ENCODE measurements around the gene CHTF18. TPM values are rescaled to one million over a fixed set of nuclear protein-coding genes. Genes with fewer than 3 reads are reported as not detected.

Gene CHTF18
- total RNA-seq, 2 experiments from 2014 or later, result 125 to 146 TPM

DNA sequence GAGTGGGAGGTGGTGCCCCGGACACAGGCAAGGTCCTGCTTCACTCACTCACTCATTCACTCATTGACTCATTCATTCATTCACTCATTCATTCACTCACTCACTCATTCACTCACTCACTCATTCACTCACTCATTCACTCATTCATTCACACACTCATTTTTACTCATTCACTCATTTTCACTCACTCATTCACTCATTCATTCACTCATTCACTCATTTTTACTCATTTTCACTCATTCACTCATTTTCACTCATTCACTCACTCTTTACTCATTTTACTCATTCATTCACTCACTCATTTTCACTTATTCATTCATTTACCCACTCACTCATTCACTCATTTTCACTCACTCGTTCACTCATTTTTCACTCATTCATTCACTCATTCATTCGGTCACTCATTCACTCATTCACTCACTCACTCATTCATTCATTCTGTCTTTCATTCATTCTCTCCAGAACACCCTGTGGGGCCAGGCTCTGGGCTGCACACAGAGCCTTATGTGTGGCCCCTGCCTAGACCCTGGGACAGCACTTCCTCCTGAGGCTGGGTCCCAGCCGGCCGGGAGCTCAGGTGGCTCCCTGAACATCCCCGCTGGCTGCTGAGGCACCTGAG, 9.4 kb upstream of the CHTF18 start:
- H3K4me1 ChIP-seq (ENCODE audit: insufficient read depth, low read length, poor library complexity, severe bottlenecking), result no peaks in the 10 kb centered on the region
- no peak overlapping the region for H3K4me2 ChIP-seq (ENCODE audit: low read length)
- intact Hi-C loops (cut with micrococcal nuclease; ENCODE audit: unreplicated experiment), result no loop called here
- CTCF ChIA-PET (ENCODE audit: unreplicated experiment), result no interaction called here
- no peak overlapping the region for H3K27ac ChIP-seq (ENCODE audit: low read depth, low read length, poor library complexity, severe bottlenecking)
- H3K79me2 ChIP-seq (ENCODE audit: insufficient read depth, low read depth, low read length), result no peaks in the 10 kb centered on the region
- TF ChIP-seq EZH2phosphoT487 (IDR thresholded peaks at IDR 0.05; ENCODE audit: borderline replicate concordance, low read depth, low read length), result no peak
- TF ChIP-seq, protein P1, sequence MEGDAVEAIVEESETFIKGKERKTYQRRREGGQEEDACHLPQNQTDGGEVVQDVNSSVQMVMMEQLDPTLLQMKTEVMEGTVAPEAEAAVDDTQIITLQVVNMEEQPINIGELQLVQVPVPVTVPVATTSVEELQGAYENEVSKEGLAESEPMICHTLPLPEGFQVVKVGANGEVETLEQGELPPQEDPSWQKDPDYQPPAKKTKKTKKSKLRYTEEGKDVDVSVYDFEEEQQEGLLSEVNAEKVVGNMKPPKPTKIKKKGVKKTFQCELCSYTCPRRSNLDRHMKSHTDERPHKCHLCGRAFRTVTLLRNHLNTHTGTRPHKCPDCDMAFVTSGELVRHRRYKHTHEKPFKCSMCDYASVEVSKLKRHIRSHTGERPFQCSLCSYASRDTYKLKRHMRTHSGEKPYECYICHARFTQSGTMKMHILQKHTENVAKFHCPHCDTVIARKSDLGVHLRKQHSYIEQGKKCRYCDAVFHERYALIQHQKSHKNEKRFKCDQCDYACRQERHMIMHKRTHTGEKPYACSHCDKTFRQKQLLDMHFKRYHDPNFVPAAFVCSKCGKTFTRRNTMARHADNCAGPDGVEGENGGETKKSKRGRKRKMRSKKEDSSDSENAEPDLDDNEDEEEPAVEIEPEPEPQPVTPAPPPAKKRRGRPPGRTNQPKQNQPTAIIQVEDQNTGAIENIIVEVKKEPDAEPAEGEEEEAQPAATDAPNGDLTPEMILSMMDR (conservative IDR thresholded peaks at IDR 0.05; ENCODE audit: low read length), result no peak
- H2AFZ ChIP-seq (ENCODE audit: low read length), result no peak overlapping the region
- H3K4me3 ChIP-seq (ENCODE audit: low read depth, low read length, poor library complexity, severe bottlenecking), result no peak overlapping the region
- BruUV-seq (replicated peaks), result no TSS peak
- POLR2A ChIA-PET, result no interaction called here
- no peaks in the 10 kb centered on the region for H3K9me3 ChIP-seq (ENCODE audit: low read length)
- no peaks in the 10 kb centered on the region for H3K36me3 ChIP-seq (ENCODE audit: insufficient read depth, low read length)
- H3K9me2 ChIP-seq (ENCODE audit: insufficient read depth, low read length), result no peaks in the 10 kb centered on the region
- H4K20me1 ChIP-seq (ENCODE audit: insufficient read depth, low read length), result no peaks in the 10 kb centered on the region
- DNase-seq (ENCODE audit: low spot score), result no peak

DNA sequence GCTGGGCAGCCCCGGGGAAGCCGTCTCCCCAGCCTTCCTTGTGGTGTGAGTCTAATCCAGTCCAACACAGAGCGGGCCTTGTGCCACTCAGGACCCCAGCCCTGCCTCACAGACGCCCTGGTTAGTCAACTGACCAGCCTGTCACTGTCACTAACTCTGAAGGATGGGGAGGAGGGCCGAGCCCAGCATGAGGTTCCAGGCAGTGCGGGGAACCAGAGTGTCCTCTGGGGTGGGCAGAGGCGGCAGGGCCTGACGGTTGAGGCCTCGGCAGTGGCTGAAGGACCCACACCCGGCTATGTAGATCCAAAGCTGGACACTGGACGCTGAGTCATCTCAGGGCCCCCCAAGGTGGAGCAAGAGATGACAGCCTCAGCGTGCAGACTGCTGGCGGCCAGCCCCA, 8.9 kb upstream of the CHTF18 start:
- Histone ChIP-seq H3K4me3 (ENCODE audit: low read depth, low read length, poor library complexity, severe bottlenecking) (no peak overlapping the region), H3K9me2 (ENCODE audit: insufficient read depth, low read length) (no peaks in the 10 kb centered on the region), H3K79me2 (ENCODE audit: insufficient read depth, low read depth, low read length) (no peaks in the 10 kb centered on the region), H3K4me2 (ENCODE audit: low read length) (no peak overlapping the region), H3K4me1 (ENCODE audit: insufficient read depth, low read length, poor library complexity, severe bottlenecking) (no peaks in the 10 kb centered on the region), H2AFZ (ENCODE audit: low read length) (no peak overlapping the region), H3K9me3 (ENCODE audit: low read length) (no peaks in the 10 kb centered on the region), H3K27ac (ENCODE audit: low read depth, low read length, poor library complexity, severe bottlenecking) (no peak overlapping the region), H4K20me1 (ENCODE audit: insufficient read depth, low read length) (no peaks in the 10 kb centered on the region), H3K36me3 (ENCODE audit: insufficient read depth, low read length) (peaks cover 2% of the 10 kb centered on the region; the same call in 1 of the 2 replicates)
- no TSS peak for BruUV-seq (replicated peaks)
- no peak for DNase-seq (ENCODE audit: low spot score)
- CTCF ChIA-PET (ENCODE audit: unreplicated experiment), result no interaction called here
- TF ChIP-seq, protein P1 (conservative IDR thresholded peaks at IDR 0.05; ENCODE audit: low read length), result no peak
- no peak for TF ChIP-seq EZH2phosphoT487 (IDR thresholded peaks at IDR 0.05; ENCODE audit: borderline replicate concordance, low read depth, low read length)
- intact Hi-C loops (cut with micrococcal nuclease; ENCODE audit: unreplicated experiment), result no loop called here
- POLR2A ChIA-PET, result no interaction called here

DNA sequence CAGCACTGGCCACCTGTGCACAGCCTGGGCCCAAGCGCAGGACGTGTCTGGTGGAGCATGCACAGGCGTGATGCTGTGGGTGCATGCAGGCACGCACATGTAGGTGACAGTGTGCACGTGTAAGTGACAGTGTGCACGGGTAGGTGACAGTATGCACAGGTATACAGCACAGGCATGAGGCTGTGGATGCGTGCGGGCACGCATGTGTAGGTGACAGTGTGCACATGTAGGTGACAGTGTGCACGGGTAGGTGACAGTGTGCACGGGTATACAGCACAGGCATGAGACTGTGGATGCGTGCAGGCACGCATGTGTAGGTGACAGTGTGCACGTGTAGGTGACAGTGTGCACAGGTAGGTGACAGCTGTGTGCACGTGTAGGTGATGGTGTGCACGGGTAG, 8.1 kb upstream of the CHTF18 start:
- BruUV-seq (replicated peaks), result no TSS peak
- Histone ChIP-seq H3K79me2 (ENCODE audit: insufficient read depth, low read depth, low read length) (no peaks in the 10 kb centered on the region), H3K27ac (ENCODE audit: low read depth, low read length, poor library complexity, severe bottlenecking) (no peak overlapping the region), H3K36me3 (ENCODE audit: insufficient read depth, low read length) (peaks cover 9% of the 10 kb centered on the region), H3K4me1 (ENCODE audit: insufficient read depth, low read length, poor library complexity, severe bottlenecking) (no peaks in the 10 kb centered on the region), H3K9me2 (ENCODE audit: insufficient read depth, low read length) (no peaks in the 10 kb centered on the region), H3K4me3 (ENCODE audit: low read depth, low read length, poor library complexity, severe bottlenecking) (no peak overlapping the region), H3K4me2 (ENCODE audit: low read length) (no peak overlapping the region), H2AFZ (ENCODE audit: low read length) (no peak overlapping the region), H4K20me1 (ENCODE audit: insufficient read depth, low read length) (no peaks in the 10 kb centered on the region), H3K9me3 (ENCODE audit: low read length) (no peaks in the 10 kb centered on the region)
- ChIA-PET CTCF (ENCODE audit: unreplicated experiment) (no interaction called here), POLR2A (no interaction called here)
- TF ChIP-seq, protein P1 (conservative IDR thresholded peaks at IDR 0.05; ENCODE audit: low read length), result no peak
- no peak for DNase-seq (ENCODE audit: low spot score)
- intact Hi-C loops (cut with micrococcal nuclease; ENCODE audit: unreplicated experiment), result no loop called here

Data from OCI-LY7 (cell line).